NCI-H1694 treated with DMSO at 0.1 percent for 48 hours (cell line): Measurements from ENCODE around the gene ATM.

ENCODE experiments used
- DNase-seq: peaks from one replicate; lab custom pipeline; 2025; lab: John Stamatoyannopoulos, UW

Gene ATM

GRCh38 chr11:108222574-108223347 lies at the start of gene ATM, which contains the start of gene NPAT:
Gene ATM (plus strand): TSS chr11:108223067. CDS start chr11:108227625, 4,558 bp downstream.
Gene NPAT (minus strand): TSS chr11:108222638. CDS start chr11:108222536, 102 bp downstream.
- DNase-seq, result peak; percentile 80

- DNase-seq, result no peak
Measured at GRCh38 chr11:108177570-108177969, 45.3 kb upstream of the ATM start.

GRCh38 chr11:108193725-108194124 lies 29.1 kb upstream of the ATM start:
- no peak for DNase-seq

GRCh38 chr11:108196901-108197300 lies 26.0 kb upstream of the ATM start:
- DNase-seq, result no peak

- DNase-seq, result no peak
Measured at GRCh38 chr11:108197351-108197750, 25.5 kb upstream of the ATM start.

GRCh38 chr11:108198833-108199232 lies 24.0 kb upstream of the ATM start:
- DNase-seq, result no peak

GRCh38 chr11:108199446-108200321 lies 23.2 kb upstream of the ATM start:
- DNase-seq, result no peak

- DNase-seq, result no peak
Measured at GRCh38 chr11:108203075-108203474, 19.8 kb upstream of the ATM start.

- no peak for DNase-seq
Measured at GRCh38 chr11:108204376-108204775, 18.5 kb upstream of the ATM start.

GRCh38 chr11:108204929-108205499 lies 17.9 kb upstream of the ATM start:
- DNase-seq, result no peak

- DNase-seq, result no peak
Measured at GRCh38 chr11:108206171-108206570, 16.7 kb upstream of the ATM start.

GRCh38 chr11:108206969-108207682 lies 15.7 kb upstream of the ATM start:
- DNase-seq, result no peak

GRCh38 chr11:108207683-108208060 lies 15.2 kb upstream of the ATM start:
- no peak for DNase-seq

GRCh38 chr11:108210441-108210840 lies 12.4 kb upstream of the ATM start:
- DNase-seq, result no peak

- DNase-seq, result no peak
Measured at GRCh38 chr11:108213784-108214183, 9.1 kb upstream of the ATM start.

GRCh38 chr11:108216988-108217387 lies 5.9 kb upstream of the ATM start:
- no peak for DNase-seq

GRCh38 chr11:108218455-108218854 lies 4.4 kb upstream of the ATM start:
- no peak for DNase-seq

- DNase-seq, result no peak
Measured at GRCh38 chr11:108218912-108219783, 3.7 kb upstream of the ATM start.

GRCh38 chr11:108220721-108221336 lies 2.0 kb upstream of the ATM start:
- no peak for DNase-seq

- DNase-seq, result no peak
Measured at GRCh38 chr11:108221371-108221770, 1.5 kb upstream of the ATM start.
